ENCODE results near the gene WNT4.

Gene WNT4

GRCh38 chr1:22182715-22183114 is 39.8 kb upstream of the WNT4 start:
- Histone ChIP-seq H3K4me2 (ENCODE audit: low read length) (no peak overlapping the region), H3K27ac (ENCODE audit: low read depth, low read length) (no peak overlapping the region), H3K79me2 (ENCODE audit: control insufficient read depth, low read length) (no peaks in the 10 kb centered on the region), H3K4me1 (ENCODE audit: control insufficient read depth, low read length) (no peaks in the 10 kb centered on the region), H3K4me3 (ENCODE audit: low read length) (no peak overlapping the region), H3K27me3 (ENCODE audit: control insufficient read depth, low read length) (peaks cover 5% of the 10 kb centered on the region; the same call in 1 of the 2 replicates), H3K9me2 (replicated peaks; ENCODE audit: control insufficient read depth, low read length) (no peaks in the 10 kb centered on the region), H3K9me3 (ENCODE audit: control insufficient read depth, insufficient read depth, low read length) (no peaks in the 10 kb centered on the region), H3F3A (ENCODE audit: control insufficient read depth, insufficient read depth) (no peaks in the 10 kb centered on the region), H3K36me3 (ENCODE audit: control insufficient read depth, low read length) (no peaks in the 10 kb centered on the region), H4K20me1 (ENCODE audit: control insufficient read depth, insufficient read depth, low read depth, low read length) (no peaks in the 10 kb centered on the region)
- TF ChIP-seq EZH2phosphoT487 (IDR thresholded peaks at IDR 0.05; ENCODE audit: borderline replicate concordance, low read length): no peak
- TF ChIP-seq, protein P1, sequence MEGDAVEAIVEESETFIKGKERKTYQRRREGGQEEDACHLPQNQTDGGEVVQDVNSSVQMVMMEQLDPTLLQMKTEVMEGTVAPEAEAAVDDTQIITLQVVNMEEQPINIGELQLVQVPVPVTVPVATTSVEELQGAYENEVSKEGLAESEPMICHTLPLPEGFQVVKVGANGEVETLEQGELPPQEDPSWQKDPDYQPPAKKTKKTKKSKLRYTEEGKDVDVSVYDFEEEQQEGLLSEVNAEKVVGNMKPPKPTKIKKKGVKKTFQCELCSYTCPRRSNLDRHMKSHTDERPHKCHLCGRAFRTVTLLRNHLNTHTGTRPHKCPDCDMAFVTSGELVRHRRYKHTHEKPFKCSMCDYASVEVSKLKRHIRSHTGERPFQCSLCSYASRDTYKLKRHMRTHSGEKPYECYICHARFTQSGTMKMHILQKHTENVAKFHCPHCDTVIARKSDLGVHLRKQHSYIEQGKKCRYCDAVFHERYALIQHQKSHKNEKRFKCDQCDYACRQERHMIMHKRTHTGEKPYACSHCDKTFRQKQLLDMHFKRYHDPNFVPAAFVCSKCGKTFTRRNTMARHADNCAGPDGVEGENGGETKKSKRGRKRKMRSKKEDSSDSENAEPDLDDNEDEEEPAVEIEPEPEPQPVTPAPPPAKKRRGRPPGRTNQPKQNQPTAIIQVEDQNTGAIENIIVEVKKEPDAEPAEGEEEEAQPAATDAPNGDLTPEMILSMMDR (IDR thresholded peaks at IDR 0.05; ENCODE audit: low read depth, low read length, poor library complexity, severe bottlenecking): no peak

DNA sequence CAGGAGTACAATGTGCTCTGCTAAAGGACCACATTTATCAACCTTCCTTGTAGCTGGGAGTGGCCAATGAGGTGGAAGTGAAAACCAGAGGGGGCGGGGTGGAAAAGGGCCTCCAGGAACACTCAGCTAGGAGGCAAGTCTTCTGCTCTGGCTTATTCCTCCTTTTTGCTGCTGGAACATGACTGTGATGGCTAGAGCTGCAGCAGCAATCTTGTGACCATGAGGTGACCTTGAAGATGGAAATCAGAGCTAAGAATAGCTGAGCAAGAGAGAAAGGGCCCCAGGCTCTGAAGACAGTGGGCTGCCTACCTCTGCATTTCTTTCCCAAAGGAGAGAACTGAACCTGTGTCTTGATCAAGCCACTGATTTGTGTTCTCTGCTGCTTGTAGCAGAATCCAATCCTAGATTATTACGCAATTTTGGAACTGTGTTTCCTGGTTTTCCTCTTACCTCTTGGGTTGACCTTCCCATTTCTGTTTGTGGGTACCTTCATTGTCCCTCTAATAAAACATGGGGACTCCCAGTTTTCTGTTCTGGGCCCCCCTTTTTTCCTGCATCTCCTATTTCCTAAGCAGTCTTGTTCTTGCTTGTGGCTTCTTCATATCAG is 36.4 kb upstream of the WNT4 start:
- Histone ChIP-seq H3K79me2 (ENCODE audit: control insufficient read depth, low read length) (no peaks in the 10 kb centered on the region), H3F3A (ENCODE audit: control insufficient read depth, insufficient read depth) (no peaks in the 10 kb centered on the region), H3K4me3 (ENCODE audit: low read length) (no peak overlapping the region), H3K9me2 (replicated peaks; ENCODE audit: control insufficient read depth, low read length) (no peaks in the 10 kb centered on the region), H4K20me1 (ENCODE audit: control insufficient read depth, insufficient read depth, low read depth, low read length) (no peaks in the 10 kb centered on the region), H3K9me3 (ENCODE audit: control insufficient read depth, insufficient read depth, low read length) (no peaks in the 10 kb centered on the region), H3K4me2 (ENCODE audit: low read length) (no peak overlapping the region), H3K36me3 (ENCODE audit: control insufficient read depth, low read length) (no peaks in the 10 kb centered on the region), H3K27ac (ENCODE audit: low read depth, low read length) (no peak overlapping the region), H3K4me1 (ENCODE audit: control insufficient read depth, low read length) (no peaks in the 10 kb centered on the region), H3K27me3 (ENCODE audit: control insufficient read depth, low read length) (peaks cover 3% of the 10 kb centered on the region; the same call in 1 of the 2 replicates)
- TF ChIP-seq, protein P1 (IDR thresholded peaks at IDR 0.05; ENCODE audit: low read depth, low read length, poor library complexity, severe bottlenecking): no peak
- TF ChIP-seq EZH2phosphoT487 (IDR thresholded peaks at IDR 0.05; ENCODE audit: borderline replicate concordance, low read length): no peak

GRCh38 chr1:22177354-22178003 is 34.6 kb upstream of the WNT4 start:
- Histone ChIP-seq H3K9me3 (ENCODE audit: control insufficient read depth, insufficient read depth, low read length) (no peaks in the 10 kb centered on the region), H3K27me3 (ENCODE audit: control insufficient read depth, low read length) (peaks cover 2% of the 10 kb centered on the region; the same call in 1 of the 2 replicates), H3K4me3 (ENCODE audit: low read length) (no peak overlapping the region), H3K36me3 (ENCODE audit: control insufficient read depth, low read length) (no peaks in the 10 kb centered on the region), H3F3A (ENCODE audit: control insufficient read depth, insufficient read depth) (no peaks in the 10 kb centered on the region), H3K79me2 (ENCODE audit: control insufficient read depth, low read length) (no peaks in the 10 kb centered on the region), H4K20me1 (ENCODE audit: control insufficient read depth, insufficient read depth, low read depth, low read length) (no peaks in the 10 kb centered on the region), H3K4me1 (ENCODE audit: control insufficient read depth, low read length) (no peaks in the 10 kb centered on the region), H3K27ac (ENCODE audit: low read depth, low read length) (no peak overlapping the region), H3K4me2 (ENCODE audit: low read length) (no peak overlapping the region), H3K9me2 (replicated peaks; ENCODE audit: control insufficient read depth, low read length) (no peaks in the 10 kb centered on the region)
- TF ChIP-seq, protein P1 (IDR thresholded peaks at IDR 0.05; ENCODE audit: low read depth, low read length, poor library complexity, severe bottlenecking): no peak
- TF ChIP-seq EZH2phosphoT487 (IDR thresholded peaks at IDR 0.05; ENCODE audit: borderline replicate concordance, low read length): no peak

All from DOHH2 (cell line).